ENCODE data around the gene RAP1GAP2. TPM values are rescaled to one million over a fixed set of nuclear protein-coding genes. Genes with fewer than 3 reads are reported as not detected.

Gene RAP1GAP2
- polyA plus RNA-seq, 1 experiment: 4.8 TPM

DNA sequence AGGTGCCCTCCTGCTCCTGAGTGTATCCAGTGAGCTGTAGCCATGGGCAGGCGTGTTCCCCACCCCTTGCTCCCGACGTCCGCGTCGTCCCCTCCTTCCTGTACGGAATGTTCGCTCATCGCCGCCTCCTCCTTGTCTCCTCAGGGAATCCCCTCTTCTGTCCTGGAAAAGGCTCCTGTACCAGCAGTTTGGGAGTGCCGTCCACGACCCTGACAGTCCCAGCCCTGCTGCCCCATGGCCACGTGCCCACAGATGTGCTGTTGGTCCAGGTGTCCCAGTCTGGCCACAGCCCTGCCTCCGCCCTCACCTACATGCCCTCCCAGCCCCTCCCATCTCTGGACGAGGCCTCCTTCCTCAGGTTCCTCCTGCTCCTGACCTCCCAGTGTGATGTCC, 237.0 kb downstream of the RAP1GAP2 start:
- no peak for DNase-seq (ENCODE audit: low read depth)
- Histone ChIP-seq H3K4me3 (ENCODE audit: low read depth, low read length) (no peak overlapping the region), H3K27me3 (ENCODE audit: control insufficient read depth, insufficient read depth, low read length) (no peaks in the 10 kb centered on the region), H3K36me3 (ENCODE audit: control insufficient read depth, insufficient read depth, low read length) (no peaks in the 10 kb centered on the region)
- CTCF ChIA-PET: no interaction called here
- TF ChIP-seq CTCF (IDR thresholded peaks at IDR 0.05; ENCODE audit: insufficient read depth, low read depth, low read length): no peak
- POLR2A ChIA-PET: no interaction called here

DNA sequence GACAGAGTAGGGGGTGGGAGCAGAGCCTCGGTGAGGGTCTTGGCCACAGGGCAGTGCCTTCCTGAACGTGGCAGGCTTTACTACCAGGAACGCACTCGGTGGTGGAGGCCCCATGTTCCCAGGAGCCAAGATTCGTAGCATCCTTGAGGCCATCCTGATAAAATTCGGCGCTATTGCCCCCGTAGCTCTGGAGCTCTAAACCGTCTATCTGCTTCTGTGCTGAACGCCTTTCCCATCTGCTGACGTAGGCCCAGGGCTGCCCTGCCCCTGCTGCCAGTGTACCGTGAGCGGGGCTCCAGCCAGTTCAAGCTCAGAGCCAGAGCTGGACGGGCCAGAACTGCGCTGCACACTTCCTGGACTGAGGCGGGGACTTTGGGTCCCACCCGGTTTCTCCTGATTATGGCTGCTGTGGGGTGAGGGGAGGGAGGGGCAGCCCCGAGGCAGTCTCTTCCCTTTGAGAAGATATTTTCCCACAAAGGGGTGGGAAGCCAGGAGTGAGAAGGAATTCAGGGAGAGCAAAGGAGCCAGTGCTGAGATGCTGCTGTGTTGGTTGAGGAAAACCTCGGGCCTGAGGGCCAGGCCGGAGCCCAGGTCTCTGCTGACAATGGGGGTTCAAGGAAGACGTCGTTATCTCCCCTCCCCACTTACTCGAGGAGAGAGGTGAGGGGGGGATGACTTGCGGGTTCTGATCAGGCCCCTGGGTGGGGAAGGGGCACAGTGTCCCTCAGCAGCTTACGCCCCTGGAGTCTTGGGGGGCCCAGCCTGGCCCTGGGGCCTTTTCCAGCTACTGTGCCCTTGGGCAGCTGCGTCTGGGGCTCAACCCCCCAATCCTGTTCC, 237.7 kb downstream of the RAP1GAP2 start:
- no peak for TF ChIP-seq CTCF (IDR thresholded peaks at IDR 0.05; ENCODE audit: insufficient read depth, low read depth, low read length)
- no peaks in the 10 kb centered on the region for H3K36me3 ChIP-seq (ENCODE audit: control insufficient read depth, insufficient read depth, low read length)
- H3K27me3 ChIP-seq (ENCODE audit: control insufficient read depth, insufficient read depth, low read length): no peaks in the 10 kb centered on the region
- POLR2A ChIA-PET: no interaction called here
- no peak for DNase-seq (ENCODE audit: low read depth)
- CTCF ChIA-PET: no interaction called here
- no peak overlapping the region for H3K4me3 ChIP-seq (ENCODE audit: low read depth, low read length)

DNA sequence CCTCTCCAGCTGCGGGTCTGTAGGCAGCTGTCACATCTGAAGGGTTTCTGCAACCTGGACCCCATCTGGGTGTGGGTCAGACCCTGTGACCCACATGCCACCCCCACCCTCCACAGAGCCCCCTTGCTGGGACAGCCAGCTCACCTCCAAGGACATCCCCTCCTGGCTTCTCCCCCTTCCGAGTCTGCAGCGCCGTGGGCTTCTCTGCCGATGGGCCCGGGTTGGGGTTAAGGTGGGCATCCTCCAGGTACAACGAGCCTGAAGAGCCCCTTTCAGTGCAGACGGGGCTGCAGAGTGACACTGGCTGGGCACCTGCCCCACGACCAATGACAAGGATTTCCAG, 238.3 kb downstream of the RAP1GAP2 start:
- Histone ChIP-seq H3K4me3 (ENCODE audit: low read depth, low read length) (no peak overlapping the region), H3K27me3 (ENCODE audit: control insufficient read depth, insufficient read depth, low read length) (no peaks in the 10 kb centered on the region), H3K36me3 (ENCODE audit: control insufficient read depth, insufficient read depth, low read length) (no peaks in the 10 kb centered on the region)
- POLR2A ChIA-PET: no interaction called here
- no peak for TF ChIP-seq CTCF (IDR thresholded peaks at IDR 0.05; ENCODE audit: insufficient read depth, low read depth, low read length)
- no peak for DNase-seq (ENCODE audit: low read depth)
- CTCF ChIA-PET: no interaction called here

DNA sequence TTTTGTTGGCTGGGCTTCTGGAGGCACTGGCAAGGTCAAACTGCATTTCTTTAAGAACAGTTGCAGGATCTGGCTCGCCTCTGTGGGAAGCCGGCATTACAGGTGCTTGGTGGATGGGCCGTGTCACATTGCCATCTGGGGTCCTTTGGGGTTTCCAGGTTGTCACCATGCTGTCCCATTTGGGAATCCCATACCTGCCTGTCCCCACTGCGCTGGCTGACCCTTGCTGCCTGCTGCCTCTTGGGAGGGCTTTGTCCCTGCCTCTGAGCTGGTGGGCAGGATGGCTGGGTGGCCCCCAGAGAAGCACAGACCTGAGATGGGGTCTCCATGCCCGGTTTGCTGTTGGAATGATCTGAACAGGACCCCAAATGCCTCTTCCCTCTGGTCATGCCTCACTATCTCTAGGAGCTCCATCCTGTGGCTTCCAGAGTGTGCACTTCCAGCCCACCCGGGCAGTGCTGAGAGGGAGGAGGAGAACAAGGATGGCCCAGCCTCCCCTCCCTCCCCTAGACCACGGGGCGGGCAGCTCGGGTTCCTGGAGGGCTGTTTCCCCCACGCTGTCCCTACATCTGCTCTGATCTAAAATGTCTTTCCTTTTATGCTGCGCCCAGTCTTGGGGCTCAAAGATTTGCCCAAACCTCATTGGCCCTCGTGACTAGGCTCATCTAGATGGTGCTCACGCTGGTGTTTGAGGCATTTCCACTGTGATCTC, 239.2 kb downstream of the RAP1GAP2 start:
- CTCF ChIA-PET: interaction anchor here (0.9 kb wide), 1 partner anchor 22 kb away, joined by 3 read pairs; no protein-coding TSS in a partner anchor
- no peaks in the 10 kb centered on the region for H3K36me3 ChIP-seq (ENCODE audit: control insufficient read depth, insufficient read depth, low read length)
- no peak for TF ChIP-seq CTCF (IDR thresholded peaks at IDR 0.05; ENCODE audit: insufficient read depth, low read depth, low read length)
- no peak overlapping the region for H3K4me3 ChIP-seq (ENCODE audit: low read depth, low read length)
- no peak for DNase-seq (ENCODE audit: low read depth)
- no peaks in the 10 kb centered on the region for H3K27me3 ChIP-seq (ENCODE audit: control insufficient read depth, insufficient read depth, low read length)
- POLR2A ChIA-PET: no interaction called here

GRCh38 chr17:3035968-3036280, 239.7 kb downstream of the RAP1GAP2 start:
- TF ChIP-seq CTCF (IDR thresholded peaks at IDR 0.05; ENCODE audit: insufficient read depth, low read depth, low read length): no peak
- ChIA-PET POLR2A (no interaction called here), CTCF (interaction anchor here (0.9 kb wide), 1 partner anchor 23 kb away, joined by 3 read pairs; no protein-coding TSS in a partner anchor)
- H3K36me3 ChIP-seq (ENCODE audit: control insufficient read depth, insufficient read depth, low read length): no peaks in the 10 kb centered on the region
- no peak overlapping the region for H3K4me3 ChIP-seq (ENCODE audit: low read depth, low read length)
- H3K27me3 ChIP-seq (ENCODE audit: control insufficient read depth, insufficient read depth, low read length): no peaks in the 10 kb centered on the region
- DNase-seq (ENCODE audit: low read depth): no peak
